ENCODE results near the gene RERE.

The RERE gene

DNA sequence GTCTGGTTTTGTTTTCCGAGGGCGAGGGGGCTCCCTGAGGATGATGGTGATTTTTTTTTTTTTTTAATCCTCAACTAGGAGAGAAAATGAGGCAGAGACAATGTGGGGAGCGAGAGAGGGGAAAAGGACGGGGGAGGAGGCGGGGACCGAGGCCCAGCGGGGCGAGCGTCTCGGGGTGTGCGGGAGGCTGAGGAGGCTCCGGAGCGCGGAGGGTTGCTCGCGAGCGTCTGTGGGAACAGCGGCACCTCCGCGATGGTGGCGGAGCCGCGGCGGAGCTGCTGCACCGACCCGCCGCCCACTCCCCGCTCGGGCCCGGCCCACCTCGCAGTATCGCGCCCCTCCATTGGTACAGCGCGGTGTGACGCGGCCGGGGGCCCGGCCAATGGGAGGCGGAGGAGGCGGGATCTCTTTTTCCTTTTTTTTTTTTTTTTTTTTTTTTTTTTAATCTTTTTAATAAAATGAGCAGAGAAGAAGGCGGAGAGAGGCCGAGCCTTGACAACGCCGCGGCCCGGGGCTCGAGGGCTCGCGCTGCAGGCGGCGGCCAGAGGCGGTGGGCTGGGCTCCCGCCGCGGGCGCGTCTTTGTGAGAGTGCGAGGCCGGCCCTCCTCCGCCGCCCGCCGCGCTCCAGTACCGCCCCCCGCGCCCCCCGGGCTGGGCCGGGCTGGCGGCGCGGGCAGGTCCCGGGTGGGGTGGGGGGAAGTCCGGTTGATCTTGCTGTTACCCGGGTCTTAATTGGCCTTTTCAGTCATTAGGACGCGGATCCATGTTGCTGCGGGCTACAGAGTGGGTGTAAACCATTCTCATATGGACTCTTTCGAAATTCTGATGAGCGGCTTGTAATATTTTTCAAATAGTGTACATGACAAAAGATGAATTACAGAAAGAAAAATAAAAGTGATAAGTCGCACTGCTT is at the start of gene RERE:
Gene RERE (minus strand): TSS at position 229 of the 913 bp plus-strand sequence.
- ChIA-PET POLR2A (interaction anchor here (0.6 to 1.6 kb wide), 11 partner anchors 8 to 111 kb away, joined by 3 to 6 read pairs (median 3); no protein-coding TSS in a partner anchor), CTCF (interaction anchor here (0.6 kb wide), 1 partner anchor 35 kb away, joined by 4 read pairs; no protein-coding TSS in a partner anchor)
- TF ChIP-seq ZNF384 (IDR thresholded peaks at IDR 0.05), result peak; percentile 97
- TF ChIP-seq BHLHE40 (IDR thresholded peaks at IDR 0.05; ENCODE audit: borderline replicate concordance), result no peak
- no peak for TF ChIP-seq L3MBTL2 (conservative IDR thresholded peaks at IDR 0.05)
- peak; percentile 98 for DNase-seq (ENCODE audit: extremely low spot score)

DNA sequence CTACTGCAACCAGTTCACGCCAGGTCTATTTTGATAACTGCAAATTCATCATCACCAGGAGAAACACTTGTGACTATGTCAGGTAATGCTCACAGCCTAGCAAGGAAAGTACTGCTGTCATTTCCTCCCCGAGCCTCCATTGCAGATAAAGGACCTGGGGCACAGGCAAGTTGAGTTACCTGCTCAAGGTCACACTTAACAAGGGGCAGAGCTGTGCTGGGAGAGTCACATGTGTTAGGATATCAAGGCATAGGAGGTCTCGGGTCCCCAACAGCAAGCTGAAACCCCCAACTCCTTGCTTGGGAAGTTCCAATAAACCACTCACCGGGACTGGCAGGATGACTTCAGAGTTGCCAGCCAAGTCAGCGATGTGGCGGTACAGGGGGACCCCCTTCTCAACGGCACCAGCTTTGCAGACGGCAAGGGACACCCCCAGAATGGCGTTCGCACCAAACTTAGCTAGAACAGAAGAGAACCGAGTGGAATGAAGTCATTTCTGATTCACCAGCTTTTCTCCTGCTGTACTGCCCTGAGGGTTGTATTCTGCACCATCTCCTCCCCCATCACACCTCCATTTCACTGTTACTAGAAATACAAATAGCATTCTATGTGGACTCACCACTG is 49.5 kb upstream of the RERE start:
- TF ChIP-seq, protein P1, sequence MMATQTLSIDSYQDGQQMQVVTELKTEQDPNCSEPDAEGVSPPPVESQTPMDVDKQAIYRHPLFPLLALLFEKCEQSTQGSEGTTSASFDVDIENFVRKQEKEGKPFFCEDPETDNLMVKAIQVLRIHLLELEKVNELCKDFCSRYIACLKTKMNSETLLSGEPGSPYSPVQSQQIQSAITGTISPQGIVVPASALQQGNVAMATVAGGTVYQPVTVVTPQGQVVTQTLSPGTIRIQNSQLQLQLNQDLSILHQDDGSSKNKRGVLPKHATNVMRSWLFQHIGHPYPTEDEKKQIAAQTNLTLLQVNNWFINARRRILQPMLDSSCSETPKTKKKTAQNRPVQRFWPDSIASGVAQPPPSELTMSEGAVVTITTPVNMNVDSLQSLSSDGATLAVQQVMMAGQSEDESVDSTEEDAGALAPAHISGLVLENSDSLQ (IDR thresholded peaks at IDR 0.05), result no peak
- TF ChIP-seq ZNF384 (IDR thresholded peaks at IDR 0.05), result no peak
- no peak for TF ChIP-seq SP1 (IDR thresholded peaks at IDR 0.05)
- no peak for TF ChIP-seq CTBP1 (IDR thresholded peaks at IDR 0.05; ENCODE audit: borderline replicate concordance)
- no peak; the same call in 1 of the 2 replicates for TF ChIP-seq LEF1 (IDR thresholded peaks at IDR 0.05; ENCODE audit: borderline replicate concordance)
- no peak for TF ChIP-seq FOXK2 (IDR thresholded peaks at IDR 0.05)
- no peak for TF ChIP-seq SUZ12 (IDR thresholded peaks at IDR 0.05)
- TF ChIP-seq L3MBTL2 (conservative IDR thresholded peaks at IDR 0.05), result no peak
- no peak for TF ChIP-seq HDGF (IDR thresholded peaks at IDR 0.05; ENCODE audit: borderline replicate concordance)
- TF ChIP-seq ELF4 (IDR thresholded peaks at IDR 0.05), result no peak
- TF ChIP-seq FOXM1 (IDR thresholded peaks at IDR 0.05; ENCODE audit: borderline replicate concordance), result no peak
- TF ChIP-seq BHLHE40 (IDR thresholded peaks at IDR 0.05; ENCODE audit: borderline replicate concordance), result no peak
- no peak for TF ChIP-seq FOXA1 (IDR thresholded peaks at IDR 0.05)
- no peak for TF ChIP-seq ARNT (IDR thresholded peaks at IDR 0.05)
- no peak for DNase-seq (ENCODE audit: extremely low spot score)
- ChIA-PET CTCF (no interaction called here), POLR2A (interaction anchor here (1.2 to 6.4 kb wide), 2 partner anchors 12 to 45 kb away, joined by 3 to 36 read pairs; partner anchors contain the start of gene ENO1)

DNA sequence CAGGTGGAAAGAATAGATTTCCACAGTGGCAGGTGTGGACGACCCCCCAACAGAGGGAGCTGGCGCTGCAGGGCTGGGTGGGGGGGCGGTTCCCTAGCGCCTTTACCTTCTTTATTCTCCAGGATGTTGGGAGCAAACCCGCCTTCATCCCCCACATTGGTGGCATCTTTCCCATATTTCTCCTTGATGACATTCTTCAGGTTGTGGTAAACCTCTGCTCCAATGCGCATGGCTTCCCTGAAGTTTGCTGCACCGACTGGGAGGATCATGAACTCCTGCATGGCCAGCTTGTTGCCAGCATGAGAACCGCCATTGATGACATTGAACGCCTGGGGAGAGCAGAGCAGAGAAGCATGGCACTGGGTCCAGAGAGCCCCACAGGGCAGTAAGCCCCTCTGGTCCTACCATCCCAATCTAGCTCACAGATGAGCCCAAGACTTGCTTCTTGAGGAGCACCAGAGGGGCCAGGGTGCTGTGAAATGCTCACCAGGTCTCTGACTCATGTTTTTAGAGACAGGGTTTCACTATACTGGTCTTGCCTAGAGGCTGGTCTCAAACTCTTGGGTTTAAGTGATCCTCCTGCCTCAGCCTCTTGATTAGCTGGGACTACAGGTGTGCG is 48.8 kb upstream of the RERE start:
- no peak for DNase-seq (ENCODE audit: extremely low spot score)
- ChIA-PET CTCF (no interaction called here), POLR2A (interaction anchor here (1.1 to 6.4 kb wide), 4 partner anchors 7 to 45 kb away, joined by 3 to 36 read pairs (median 3); partner anchors contain the start of gene ENO1)
- TF ChIP-seq CTBP1 (IDR thresholded peaks at IDR 0.05; ENCODE audit: borderline replicate concordance) (no peak), LEF1 (IDR thresholded peaks at IDR 0.05; ENCODE audit: borderline replicate concordance) (no peak), ELF4 (IDR thresholded peaks at IDR 0.05) (no peak), HDGF (IDR thresholded peaks at IDR 0.05; ENCODE audit: borderline replicate concordance) (no peak), NFRKB (IDR thresholded peaks at IDR 0.05) (no peak), ARNT (IDR thresholded peaks at IDR 0.05) (no peak), FOXM1 (IDR thresholded peaks at IDR 0.05; ENCODE audit: borderline replicate concordance) (no peak), FOXA1 (IDR thresholded peaks at IDR 0.05) (no peak), BHLHE40 (IDR thresholded peaks at IDR 0.05; ENCODE audit: borderline replicate concordance) (no peak), TARDBP (IDR thresholded peaks at IDR 0.05) (no peak), ZNF384 (IDR thresholded peaks at IDR 0.05) (no peak), SUZ12 (IDR thresholded peaks at IDR 0.05) (no peak)
- TF ChIP-seq, protein P1 (IDR thresholded peaks at IDR 0.05), result no peak

DNA sequence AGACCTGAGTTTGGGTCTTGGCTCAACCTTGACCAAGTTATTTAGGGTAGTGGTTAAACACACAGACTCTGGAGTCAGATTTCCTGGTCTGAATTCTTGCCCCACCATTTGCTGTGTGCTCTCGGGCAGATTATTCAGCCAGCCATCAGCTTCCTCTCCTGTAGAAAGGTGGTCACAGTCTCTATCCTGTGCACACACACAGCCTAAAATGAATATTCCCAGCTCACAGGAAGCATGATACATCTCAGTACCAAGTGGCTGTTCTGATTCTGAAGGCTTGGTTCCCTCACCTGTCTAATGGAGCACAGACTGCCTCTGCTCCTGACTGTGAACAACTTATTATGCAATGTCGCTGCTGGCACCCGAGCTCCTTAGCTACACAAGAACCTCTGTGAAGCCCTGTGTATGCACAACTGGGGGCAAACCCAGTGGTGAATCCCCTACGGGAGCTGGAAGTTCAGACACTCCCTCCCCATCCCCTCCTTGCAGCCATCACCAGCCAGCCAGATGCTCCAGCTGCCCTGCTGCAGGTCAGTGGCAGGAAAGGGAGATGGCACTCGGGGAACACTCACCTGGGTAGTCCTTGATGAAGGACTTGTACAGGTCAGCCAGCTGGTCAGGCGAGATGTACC is 47.4 kb upstream of the RERE start:
- no peak for TF ChIP-seq ZNF384 (IDR thresholded peaks at IDR 0.05)
- TF ChIP-seq FOXM1 (IDR thresholded peaks at IDR 0.05; ENCODE audit: borderline replicate concordance), result no peak
- no peak for TF ChIP-seq HDGF (IDR thresholded peaks at IDR 0.05; ENCODE audit: borderline replicate concordance)
- no peak for TF ChIP-seq TARDBP (IDR thresholded peaks at IDR 0.05)
- TF ChIP-seq ARNT (IDR thresholded peaks at IDR 0.05), result no peak
- no peak for TF ChIP-seq FOXK2 (IDR thresholded peaks at IDR 0.05)
- TF ChIP-seq ELF4 (IDR thresholded peaks at IDR 0.05), result no peak
- no peak for TF ChIP-seq SP1 (IDR thresholded peaks at IDR 0.05)
- no peak for TF ChIP-seq SUZ12 (IDR thresholded peaks at IDR 0.05)
- TF ChIP-seq LEF1 (IDR thresholded peaks at IDR 0.05; ENCODE audit: borderline replicate concordance), result no peak
- no peak for TF ChIP-seq BHLHE40 (IDR thresholded peaks at IDR 0.05; ENCODE audit: borderline replicate concordance)
- no peak for TF ChIP-seq L3MBTL2 (conservative IDR thresholded peaks at IDR 0.05)
- TF ChIP-seq FOXA1 (IDR thresholded peaks at IDR 0.05), result no peak
- TF ChIP-seq, protein P1 (IDR thresholded peaks at IDR 0.05), result no peak
- TF ChIP-seq NFRKB (IDR thresholded peaks at IDR 0.05), result no peak
- TF ChIP-seq CTBP1 (IDR thresholded peaks at IDR 0.05; ENCODE audit: borderline replicate concordance), result no peak
- ChIA-PET POLR2A (interaction anchor here (1.0 to 6.4 kb wide), 4 partner anchors 9 to 14 kb away, joined by 3 to 36 read pairs (median 3); partner anchors contain the start of gene ENO1), CTCF (interaction anchor here (0.6 to 1.0 kb wide), 3 partner anchors 16 to 195 kb away, joined by 3 to 4 read pairs (median 4); no protein-coding TSS in a partner anchor)
- no peak for DNase-seq (ENCODE audit: extremely low spot score)
